BLaER1 (cell line): ENCODE results near the gene MAP3K7CL.

ENCODE experiments used
- H3K27ac ChIP-seq: shearing (Covaris generic); formaldehyde crosslinking; 2 replicates; pipeline ENCODE4 v1.8.1; 2022
- H3K27me3 ChIP-seq: shearing (Covaris generic); formaldehyde crosslinking; 2 replicates; pipeline ENCODE4 v1.8.1; 2022
- H3K36me3 ChIP-seq: shearing (Covaris generic); formaldehyde crosslinking; 2 replicates; pipeline ENCODE4 v1.8.1; 2022
- H3K4me1 ChIP-seq: shearing (Covaris generic); formaldehyde crosslinking; 2 replicates; pipeline ENCODE4 v1.8.1; 2022
- H3K4me2 ChIP-seq: shearing (Covaris generic); formaldehyde crosslinking; 2 replicates; pipeline ENCODE4 v1.8.1; 2022
- H3K4me3 ChIP-seq: shearing (Covaris generic); formaldehyde crosslinking; 2 replicates; pipeline ENCODE4 v1.8.1; 2022
- H3K9ac ChIP-seq: shearing (Covaris generic); formaldehyde crosslinking; 2 replicates; pipeline ENCODE4 v1.8.1; 2022
- H3K9me3 ChIP-seq: shearing (Covaris generic); formaldehyde crosslinking; 2 replicates; pipeline ENCODE4 v1.8.1; 2022
- H4K20me1 ChIP-seq: shearing (Covaris generic); formaldehyde crosslinking; 2 replicates; pipeline ENCODE4 v1.8.1; 2022
- Cebpa-rat ChIP-seq: shearing (Covaris generic); IDR thresholded peaks from 2 replicates; pipeline ENCODE4 v1.8.1; 2022

MAP3K7CL gene

GRCh38 chr21:29133241-29133640, 2.8 kb downstream of the MAP3K7CL start:
- Histone ChIP-seq H4K20me1 (no peaks in the 10 kb centered on the region), H3K27ac (no peak overlapping the region), H3K9ac (no peak overlapping the region), H3K4me3 (no peak overlapping the region), H3K9me3 (peaks cover 5% of the 10 kb centered on the region; the same call in 1 of the 2 replicates), H3K27me3 (no peaks in the 10 kb centered on the region), H3K4me1 (peaks cover 8% of the 10 kb centered on the region), H3K4me2 (no peak overlapping the region), H3K36me3 (no peaks in the 10 kb centered on the region)
- no peak for TF ChIP-seq Cebpa-rat

- TF ChIP-seq Cebpa-rat: no peak
- peaks cover 8% of the 10 kb centered on the region for H3K4me1 ChIP-seq
- H3K9ac ChIP-seq: no peak overlapping the region
- no peak overlapping the region for H3K4me2 ChIP-seq
- H4K20me1 ChIP-seq: no peaks in the 10 kb centered on the region
- peaks cover 5% of the 10 kb centered on the region; the same call in 1 of the 2 replicates for H3K9me3 ChIP-seq
- H3K27ac ChIP-seq: no peak overlapping the region
- no peaks in the 10 kb centered on the region for H3K27me3 ChIP-seq
- no peaks in the 10 kb centered on the region for H3K36me3 ChIP-seq
- H3K4me3 ChIP-seq: no peak overlapping the region
These were observed 3.4 kb downstream of the MAP3K7CL start for GRCh38 chr21:29133796-29134195.

GRCh38 chr21:29135481-29135880, 5.0 kb downstream of the MAP3K7CL start:
- no peak overlapping the region for H3K27ac ChIP-seq
- no peak overlapping the region for H3K4me3 ChIP-seq
- H3K27me3 ChIP-seq: no peaks in the 10 kb centered on the region
- peaks cover 5% of the 10 kb centered on the region for H3K4me1 ChIP-seq
- no peak overlapping the region for H3K9ac ChIP-seq
- H3K36me3 ChIP-seq: no peaks in the 10 kb centered on the region
- no peaks in the 10 kb centered on the region for H4K20me1 ChIP-seq
- H3K9me3 ChIP-seq: no peaks in the 10 kb centered on the region
- H3K4me2 ChIP-seq: no peak overlapping the region
- no peak for TF ChIP-seq Cebpa-rat

DNA sequence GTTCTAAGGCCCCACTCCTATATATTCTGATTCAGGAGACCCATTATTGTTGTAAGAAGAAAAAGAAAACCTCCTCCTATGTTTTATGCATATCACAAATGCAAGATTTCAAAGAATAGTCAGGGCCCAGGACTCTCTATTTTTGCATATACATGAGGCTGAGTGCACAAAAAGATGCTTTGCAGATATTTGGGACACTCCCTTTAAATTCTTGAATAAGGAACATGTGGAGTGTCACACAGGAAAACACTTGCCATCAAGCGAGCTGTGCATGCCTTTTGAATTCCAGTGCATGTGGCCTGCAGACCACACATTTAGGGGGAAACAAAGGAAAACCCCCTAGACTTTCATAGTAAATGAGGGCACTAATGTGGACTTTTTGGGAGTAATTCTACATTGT, 5.6 kb downstream of the MAP3K7CL start:
- Histone ChIP-seq H4K20me1 (no peaks in the 10 kb centered on the region), H3K27me3 (no peaks in the 10 kb centered on the region), H3K4me3 (no peak overlapping the region), H3K9ac (no peak overlapping the region), H3K4me2 (no peak overlapping the region), H3K27ac (no peak overlapping the region), H3K4me1 (no peaks in the 10 kb centered on the region), H3K9me3 (no peaks in the 10 kb centered on the region), H3K36me3 (no peaks in the 10 kb centered on the region)
- TF ChIP-seq Cebpa-rat: no peak

- Histone ChIP-seq H3K27me3 (no peaks in the 10 kb centered on the region), H3K36me3 (no peaks in the 10 kb centered on the region), H4K20me1 (no peaks in the 10 kb centered on the region), H3K4me1 (peaks cover 52% of the 10 kb centered on the region), H3K4me3 (no peak overlapping the region), H3K9me3 (no peaks in the 10 kb centered on the region), H3K4me2 (peak overlapping the region; percentile 61), H3K9ac (peak overlapping the region; percentile 55; the same call in 1 of the 2 replicates), H3K27ac (peak overlapping the region; percentile 74)
- no peak for TF ChIP-seq Cebpa-rat
These were observed 14.4 kb downstream of the MAP3K7CL start for GRCh38 chr21:29144736-29145353.

DNA sequence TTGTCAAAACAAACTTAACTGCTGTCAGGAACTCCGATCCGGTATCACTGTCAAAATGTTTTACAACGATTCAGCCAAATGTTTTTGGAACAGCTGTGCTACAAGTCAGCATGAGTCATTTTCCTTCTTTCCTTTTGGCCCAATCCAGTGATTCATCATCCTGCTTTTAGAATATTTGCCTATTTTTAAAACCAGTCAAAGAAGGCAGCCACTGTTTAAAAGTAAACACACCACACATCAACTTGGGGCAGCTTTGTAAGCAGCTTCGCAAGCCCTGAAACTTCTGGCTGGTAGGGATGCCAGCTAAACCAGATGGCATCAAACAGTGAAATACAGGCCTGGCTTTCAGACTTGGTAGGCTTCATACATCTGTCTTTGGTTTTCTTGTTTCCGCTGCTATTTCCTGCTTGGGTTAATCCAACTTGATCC, 14.9 kb downstream of the MAP3K7CL start:
- H3K27ac ChIP-seq: peak overlapping the region; percentile 74
- H4K20me1 ChIP-seq: no peaks in the 10 kb centered on the region
- no peaks in the 10 kb centered on the region for H3K9me3 ChIP-seq
- H3K36me3 ChIP-seq: no peaks in the 10 kb centered on the region
- no peaks in the 10 kb centered on the region for H3K27me3 ChIP-seq
- peak overlapping the region; percentile 61 for H3K4me2 ChIP-seq
- H3K9ac ChIP-seq: peak overlapping the region; percentile 55; the same call in 1 of the 2 replicates
- no peak overlapping the region; the same call in 1 of the 2 replicates for H3K4me3 ChIP-seq
- peaks cover 52% of the 10 kb centered on the region for H3K4me1 ChIP-seq
- no peak for TF ChIP-seq Cebpa-rat

- H3K4me1 ChIP-seq: peaks cover 52% of the 10 kb centered on the region
- no peak for TF ChIP-seq Cebpa-rat
- no peaks in the 10 kb centered on the region for H3K36me3 ChIP-seq
- peak overlapping the region; percentile 74 for H3K27ac ChIP-seq
- H3K9me3 ChIP-seq: no peaks in the 10 kb centered on the region
- no peaks in the 10 kb centered on the region for H4K20me1 ChIP-seq
- peak overlapping the region; percentile 55; the same call in 1 of the 2 replicates for H3K9ac ChIP-seq
- no peak overlapping the region for H3K4me3 ChIP-seq
- no peaks in the 10 kb centered on the region for H3K27me3 ChIP-seq
- peak overlapping the region; percentile 61 for H3K4me2 ChIP-seq
These were observed 15.5 kb downstream of the MAP3K7CL start for GRCh38 chr21:29145852-29146453.

GRCh38 chr21:29146726-29147125, 16.3 kb downstream of the MAP3K7CL start:
- Histone ChIP-seq H3K27ac (peak overlapping the region; percentile 74), H3K9me3 (no peaks in the 10 kb centered on the region), H4K20me1 (no peaks in the 10 kb centered on the region)

GRCh38 chr21:29148530-29148929, 18.1 kb downstream of the MAP3K7CL start:
- Histone ChIP-seq H3K27ac (0 out of 2 replicates have a peak overlapping the region, but pooled peaks have one; percentile 7), H3K9ac (no peak overlapping the region), H3K36me3 (no peaks in the 10 kb centered on the region), H3K27me3 (no peaks in the 10 kb centered on the region), H3K4me2 (peak overlapping the region; percentile 53), H3K4me3 (no peak overlapping the region), H3K4me1 (peaks cover 46% of the 10 kb centered on the region), H4K20me1 (no peaks in the 10 kb centered on the region), H3K9me3 (no peaks in the 10 kb centered on the region)
- no peak for TF ChIP-seq Cebpa-rat

More at GRCh38 chr21:29146726-29147125, 16.3 kb downstream of the MAP3K7CL start:
- no peak overlapping the region for H3K9ac ChIP-seq
- H3K4me3 ChIP-seq: no peak overlapping the region
- H3K4me1 ChIP-seq: peaks cover 52% of the 10 kb centered on the region
- H3K4me2 ChIP-seq: peak overlapping the region; percentile 61; the same call in 1 of the 2 replicates
- no peak for TF ChIP-seq Cebpa-rat
- no peaks in the 10 kb centered on the region for H3K36me3 ChIP-seq
- no peaks in the 10 kb centered on the region for H3K27me3 ChIP-seq

GRCh38 chr21:29149808-29150425, 19.5 kb downstream of the MAP3K7CL start:
- H3K4me3 ChIP-seq: no peak overlapping the region
- H3K27ac ChIP-seq: no peak overlapping the region
- no peaks in the 10 kb centered on the region for H3K9me3 ChIP-seq
- H4K20me1 ChIP-seq: no peaks in the 10 kb centered on the region
- H3K4me2 ChIP-seq: no peak overlapping the region
- no peak for TF ChIP-seq Cebpa-rat
- no peaks in the 10 kb centered on the region for H3K27me3 ChIP-seq
- H3K9ac ChIP-seq: no peak overlapping the region
- H3K4me1 ChIP-seq: peaks cover 33% of the 10 kb centered on the region
- H3K36me3 ChIP-seq: no peaks in the 10 kb centered on the region
